ENCODE results near the gene FSCN2. TPM values are rescaled to one million over a fixed set of nuclear protein-coding genes. Genes with fewer than 3 reads are reported as not detected.
A peak's percentile ranks its signal among the peaks of the same experiment; 100 is the strongest.

FSCN2 gene
- total RNA-seq, 6 experiments from 2014 or later, result 0.22 TPM; not detected in 5

DNA sequence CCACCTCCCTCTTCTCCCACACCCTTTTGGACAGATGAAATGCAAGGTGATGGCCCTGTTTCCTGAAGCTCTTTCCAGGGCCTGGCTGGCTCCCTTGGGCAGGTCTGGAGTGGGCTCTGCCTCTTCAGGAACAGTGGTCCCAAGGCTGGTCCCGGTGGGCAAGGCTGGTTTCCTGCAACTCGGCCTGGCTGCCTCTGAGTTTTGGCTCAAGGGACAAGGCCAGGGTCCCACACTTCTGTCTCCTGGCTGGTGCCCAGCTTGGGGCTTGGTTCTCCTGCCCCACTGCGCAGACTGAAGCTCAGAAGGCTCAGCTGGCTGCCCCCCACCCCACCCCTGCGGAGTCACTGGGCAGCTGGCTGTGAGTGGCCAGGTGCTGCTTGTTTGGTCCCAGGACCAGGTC, 11.7 kb upstream of the FSCN2 start:
- Histone ChIP-seq H3K4me1 (peaks cover 0 to 23% (median 2%) of the 10 kb centered on the region in 4 donors), H3K4me3 (peak overlapping the region in 1 of 3 donors; percentile 96), H3K9me3 (no peaks in the 10 kb centered on the region), H3K27ac (no peak overlapping the region), H3K27me3 (no peaks in the 10 kb centered on the region), H3K36me3 (peaks cover 0 to 6% (median 3%) of the 10 kb centered on the region in 4 donors)
- no CpG with 5 or more reads among the region's 4 CpGs for WGBS (ENCODE audit: insufficient coverage, low coverage, low lambda C conversion rate, missing lambda C conversion rate)
- ATAC-seq, result no peak
- DNase-seq, result peak; percentile 29 to 53 (median 46)
- intact Hi-C loops (cut with DNase I), result no loop called here
- TF ChIP-seq POLR2A (IDR thresholded peaks at IDR 0.05), result no peak
- TF ChIP-seq, protein P1, sequence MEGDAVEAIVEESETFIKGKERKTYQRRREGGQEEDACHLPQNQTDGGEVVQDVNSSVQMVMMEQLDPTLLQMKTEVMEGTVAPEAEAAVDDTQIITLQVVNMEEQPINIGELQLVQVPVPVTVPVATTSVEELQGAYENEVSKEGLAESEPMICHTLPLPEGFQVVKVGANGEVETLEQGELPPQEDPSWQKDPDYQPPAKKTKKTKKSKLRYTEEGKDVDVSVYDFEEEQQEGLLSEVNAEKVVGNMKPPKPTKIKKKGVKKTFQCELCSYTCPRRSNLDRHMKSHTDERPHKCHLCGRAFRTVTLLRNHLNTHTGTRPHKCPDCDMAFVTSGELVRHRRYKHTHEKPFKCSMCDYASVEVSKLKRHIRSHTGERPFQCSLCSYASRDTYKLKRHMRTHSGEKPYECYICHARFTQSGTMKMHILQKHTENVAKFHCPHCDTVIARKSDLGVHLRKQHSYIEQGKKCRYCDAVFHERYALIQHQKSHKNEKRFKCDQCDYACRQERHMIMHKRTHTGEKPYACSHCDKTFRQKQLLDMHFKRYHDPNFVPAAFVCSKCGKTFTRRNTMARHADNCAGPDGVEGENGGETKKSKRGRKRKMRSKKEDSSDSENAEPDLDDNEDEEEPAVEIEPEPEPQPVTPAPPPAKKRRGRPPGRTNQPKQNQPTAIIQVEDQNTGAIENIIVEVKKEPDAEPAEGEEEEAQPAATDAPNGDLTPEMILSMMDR (IDR thresholded peaks at IDR 0.05), result no peak

DNA sequence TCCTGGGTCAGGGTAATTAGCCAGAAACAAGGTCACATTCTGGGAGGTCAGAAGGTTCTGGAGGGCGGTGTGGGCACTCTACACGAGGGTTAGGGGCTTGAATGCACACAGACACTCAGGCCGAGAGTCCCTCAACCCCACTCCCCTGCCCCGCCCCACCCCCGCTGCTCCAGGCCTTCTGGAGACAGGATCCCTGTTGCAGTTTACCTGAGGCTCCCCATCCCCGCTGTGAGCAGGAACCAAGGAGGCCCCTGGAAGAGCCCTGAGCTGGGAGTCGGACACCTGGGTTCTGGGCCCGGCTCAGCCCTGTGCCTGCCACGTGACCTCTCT, 11.2 kb upstream of the FSCN2 start:
- intact Hi-C loops (cut with DNase I), result no loop called here
- Histone ChIP-seq H3K9me3 (no peaks in the 10 kb centered on the region), H3K4me3 (no peak overlapping the region), H3K36me3 (peaks cover 0 to under 1% (median 0%) of the 10 kb centered on the region in 4 donors), H3K27me3 (no peaks in the 10 kb centered on the region), H3K27ac (no peak overlapping the region), H3K4me1 (peaks cover 0 to 21% (median 2%) of the 10 kb centered on the region in 4 donors)
- ATAC-seq (no peak), DNase-seq (peak in 2 of 3 donors; percentile 21 to 42)
- WGBS (ENCODE audit: insufficient coverage, low coverage, low lambda C conversion rate, missing lambda C conversion rate), result 100% methylated on average over 1 of the region's 9 CpGs
- TF ChIP-seq POLR2A (IDR thresholded peaks at IDR 0.05), result no peak
- TF ChIP-seq, protein P1 (IDR thresholded peaks at IDR 0.05), result no peak

DNA sequence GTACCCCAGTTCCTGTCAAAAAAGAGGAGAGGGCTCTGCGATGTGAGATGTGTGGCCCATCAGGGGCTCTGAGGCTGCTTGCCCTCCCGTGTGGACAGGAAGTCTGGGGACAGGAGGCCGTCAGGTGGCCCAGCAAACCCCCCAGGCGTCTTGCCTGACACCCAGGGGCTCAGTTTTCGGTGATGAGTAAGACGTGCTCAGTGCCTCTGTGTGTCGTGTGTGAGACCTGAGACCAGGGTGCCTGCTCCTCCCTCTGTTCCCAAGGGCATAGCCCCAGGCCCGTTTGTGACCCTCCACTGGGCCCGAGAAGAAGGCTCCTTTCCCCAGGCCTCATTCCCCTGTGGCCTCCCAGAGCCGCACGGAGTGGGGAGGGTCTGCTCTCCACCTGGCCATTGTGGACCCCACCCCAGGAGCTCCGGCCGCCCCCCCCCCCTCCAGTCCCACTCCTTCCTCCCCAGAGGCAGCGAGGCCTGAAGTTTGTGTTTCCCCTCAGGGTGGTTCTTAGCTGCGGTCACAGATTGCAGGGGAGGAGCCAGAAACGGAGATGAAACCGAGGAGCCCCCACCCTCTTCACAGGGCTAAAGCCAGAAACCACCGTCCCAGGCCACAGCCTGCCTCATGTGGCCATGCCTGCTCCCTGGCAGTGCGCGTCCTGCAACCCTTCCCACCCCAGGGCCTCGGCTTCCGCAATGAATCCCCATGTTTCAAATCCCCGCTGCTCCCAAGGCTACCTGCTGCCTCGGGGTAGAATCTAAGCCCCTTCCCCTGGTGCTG, 10.7 kb upstream of the FSCN2 start:
- Histone ChIP-seq H3K4me3 (no peak overlapping the region), H3K9me3 (no peaks in the 10 kb centered on the region), H3K27ac (no peak overlapping the region), H3K36me3 (no peaks in the 10 kb centered on the region), H3K27me3 (no peaks in the 10 kb centered on the region), H3K4me1 (peaks cover 0 to 21% (median 2%) of the 10 kb centered on the region in 4 donors)
- WGBS (ENCODE audit: insufficient coverage, low coverage, low lambda C conversion rate, missing lambda C conversion rate), result 47% methylated on average over 3 of the region's 24 CpGs
- TF ChIP-seq POLR2A (IDR thresholded peaks at IDR 0.05), result no peak
- TF ChIP-seq, protein P1 (IDR thresholded peaks at IDR 0.05), result no peak
- peak; percentile 28 to 55 (median 45) for DNase-seq
- intact Hi-C loops (cut with DNase I), result no loop called here
- no peak for ATAC-seq

DNA sequence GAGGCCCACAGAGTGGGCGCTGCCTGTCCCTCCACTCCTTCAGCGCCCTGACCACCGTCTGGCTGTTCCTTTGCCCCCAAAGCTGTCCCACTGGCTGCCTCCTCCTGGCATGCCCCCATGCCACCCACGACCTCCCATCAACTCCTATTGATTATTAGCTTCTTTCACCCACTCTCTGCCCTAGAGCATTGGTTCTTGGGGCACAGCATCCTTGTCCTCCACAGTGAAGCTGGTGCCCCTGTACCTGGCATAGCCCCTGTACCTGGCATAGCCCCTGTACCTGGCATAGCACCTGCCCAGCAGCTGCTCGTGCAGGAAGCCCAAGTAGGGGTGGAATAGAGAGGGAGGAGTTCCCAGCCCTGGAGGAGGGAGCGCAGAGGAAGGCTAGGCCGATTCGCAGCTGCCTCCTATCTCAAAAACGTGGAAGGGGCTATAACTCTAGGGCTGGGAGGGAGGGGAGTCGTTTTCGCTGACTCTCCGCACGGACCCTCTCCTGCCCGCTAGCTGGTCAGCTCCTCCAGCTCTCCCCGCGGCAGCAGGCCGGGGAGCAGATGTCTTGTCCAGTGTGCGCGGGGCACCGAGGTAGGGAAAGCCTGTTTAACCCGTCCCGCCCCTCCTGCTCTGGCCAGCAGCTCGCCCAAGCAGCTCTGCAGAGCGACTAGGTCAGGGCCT, 9.9 kb upstream of the FSCN2 start:
- H3K4me3 ChIP-seq, result peak overlapping the region; percentile 23 to 48 (median 31)
- ATAC-seq, result no peak
- intact Hi-C loops (cut with DNase I), result no loop called here
- no peaks in the 10 kb centered on the region for H3K9me3 ChIP-seq
- no peak for DNase-seq
- H3K27me3 ChIP-seq, result no peaks in the 10 kb centered on the region
- H3K4me1 ChIP-seq, result peaks cover 0 to 20% (median 2%) of the 10 kb centered on the region in 4 donors
- no peak overlapping the region for H3K27ac ChIP-seq
- H3K36me3 ChIP-seq, result no peaks in the 10 kb centered on the region
- TF ChIP-seq POLR2A (IDR thresholded peaks at IDR 0.05), result no peak
- TF ChIP-seq, protein P1 (IDR thresholded peaks at IDR 0.05), result no peak
- WGBS (ENCODE audit: insufficient coverage, low coverage, low lambda C conversion rate, missing lambda C conversion rate), result 48% methylated on average over 19 of the region's 24 CpGs
